IgD-negative memory B cell (primary cell): ENCODE measurements around the gene NCCRP1. TPM values are rescaled to one million over a fixed set of nuclear protein-coding genes. Genes with fewer than 3 reads are reported as not detected.
"Not testable (repeated sequence)": the region's sequence is repeated elsewhere in the genome, so short reads cannot be mapped to it uniquely, and the experiment has no call there.

ENCODE experiments used
- H3K27ac Mint-ChIP-seq, 3 donors: one replicate each; pipeline ENCODE4 v1.8.0; 2020 to 2022; ENCODE audit warnings: mild to moderate bottlenecking in 3 of 3, mixed read lengths in 3 of 3, moderate library complexity in 1 of 3
- H3K27me3 Mint-ChIP-seq: one replicate; pipeline ENCODE4 v1.8.0; 2021; ENCODE audit warnings: mixed read lengths
- H3K36me3 Mint-ChIP-seq: one replicate; pipeline ENCODE4 v1.8.0; 2020; ENCODE audit warnings: mild to moderate bottlenecking, mixed read lengths
- H3K4me1 Mint-ChIP-seq, 3 donors: one replicate each; pipeline ENCODE4 v1.8.0; 2020 to 2022; ENCODE audit warnings: mixed read lengths in 3 of 3, mild to moderate bottlenecking in 1 of 3
- H3K4me3 Mint-ChIP-seq, 4 donors: one replicate each; pipeline ENCODE4 v1.8.0; 2020 to 2022; ENCODE audit warnings: mild to moderate bottlenecking in 4 of 4, mixed read lengths in 4 of 4, moderate library complexity in 3 of 4
- H3K9me3 Mint-ChIP-seq, 3 donors: one replicate each; pipeline ENCODE4 v1.8.0; 2020 to 2021; ENCODE audit warnings: mixed read lengths in 3 of 3, mild to moderate bottlenecking in 1 of 3
- polyA plus RNA-seq: library from polyadenylated mRNA; unstranded; fragments of 300-500 nt; fragmentation: Illumina TruSeq; gene quantifications from one replicate; pipeline ENCODE4 v1.2.3, GENCODE V29; 2021

Gene NCCRP1
- polyA plus RNA-seq, 1 donor from 2014 or later: not detected

GRCh38 chr19:39203372-39204341 lies 6.9 kb downstream of the NCCRP1 start, which contains the start of gene SYCN:
Gene SYCN (minus strand): TSS chr19:39204263. CDS start chr19:39204254, 9 bp downstream.
- Mint-ChIP-seq H3K4me3 (no peak within 1 kb of the TSS), H3K9me3 (no peaks in the 10 kb centered on the region), H3K27me3 (peaks cover 32% of the 10 kb centered on the region), H3K4me1 (peaks cover 0 to 2% (median 0%) of the 10 kb centered on the region in 3 donors), H3K27ac (peak within 1 kb of the TSS in 1 of 3 donors; percentile 67), H3K36me3 (no peaks in the 10 kb centered on the region)

DNA sequence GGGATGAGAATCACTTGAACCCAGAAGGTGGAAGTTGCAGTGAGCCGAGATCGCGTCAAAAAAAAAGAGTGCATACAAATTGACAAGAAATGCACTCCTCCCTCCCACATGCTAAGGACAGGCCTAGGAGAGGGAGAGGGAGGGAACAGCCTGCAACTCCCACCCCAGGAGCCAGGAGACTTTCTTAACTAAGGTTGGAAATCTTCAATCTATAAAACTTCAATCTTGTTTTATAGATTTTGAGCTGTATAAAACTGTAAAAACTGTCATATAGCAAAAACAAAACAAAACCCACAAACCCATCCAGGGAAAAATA lies 8.6 kb downstream of the NCCRP1 start:
- Mint-ChIP-seq H3K27me3 (peaks cover 28% of the 10 kb centered on the region), H3K27ac (no peak overlapping the region), H3K36me3 (no peaks in the 10 kb centered on the region), H3K4me3 (no peak overlapping the region), H3K9me3 (no peaks in the 10 kb centered on the region), H3K4me1 (peaks cover 0 to 2% (median 0%) of the 10 kb centered on the region in 3 donors)

DNA sequence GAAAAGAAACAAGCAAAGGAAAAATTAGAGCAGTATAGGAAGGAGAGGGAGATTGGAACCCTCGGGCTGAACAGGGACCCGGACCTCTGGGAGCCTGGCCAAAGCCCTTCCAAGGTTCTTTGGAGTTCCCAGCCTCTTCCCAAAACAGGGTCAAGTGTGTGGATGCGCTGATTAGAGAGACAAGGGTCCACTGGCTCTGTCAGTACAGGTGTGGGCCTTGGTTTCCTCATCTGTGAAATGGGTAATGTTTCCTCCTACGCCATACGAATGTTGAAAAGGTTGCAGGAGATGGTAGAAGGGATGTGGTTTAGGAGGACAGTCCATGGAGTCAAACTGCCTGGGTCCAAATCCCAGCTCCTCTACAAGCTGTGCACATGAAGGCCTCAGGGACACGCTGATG lies 9.4 kb downstream of the NCCRP1 start:
- H3K27me3 Mint-ChIP-seq: peaks cover 23% of the 10 kb centered on the region
- no peaks in the 10 kb centered on the region for H3K9me3 Mint-ChIP-seq
- peaks cover 0 to 2% (median 0%) of the 10 kb centered on the region in 3 donors for H3K4me1 Mint-ChIP-seq
- H3K27ac Mint-ChIP-seq: no peak overlapping the region
- H3K36me3 Mint-ChIP-seq: no peaks in the 10 kb centered on the region
- H3K4me3 Mint-ChIP-seq: no peak overlapping the region

GRCh38 chr19:39207293-39207836 lies 10.6 kb downstream of the NCCRP1 start:
- Mint-ChIP-seq H3K36me3 (no peaks in the 10 kb centered on the region), H3K9me3 (no peaks in the 10 kb centered on the region), H3K4me3 (no peak overlapping the region), H3K27ac (no peak overlapping the region), H3K4me1 (peaks cover 0 to 2% (median 0%) of the 10 kb centered on the region in 3 donors), H3K27me3 (peaks cover 16% of the 10 kb centered on the region)

DNA sequence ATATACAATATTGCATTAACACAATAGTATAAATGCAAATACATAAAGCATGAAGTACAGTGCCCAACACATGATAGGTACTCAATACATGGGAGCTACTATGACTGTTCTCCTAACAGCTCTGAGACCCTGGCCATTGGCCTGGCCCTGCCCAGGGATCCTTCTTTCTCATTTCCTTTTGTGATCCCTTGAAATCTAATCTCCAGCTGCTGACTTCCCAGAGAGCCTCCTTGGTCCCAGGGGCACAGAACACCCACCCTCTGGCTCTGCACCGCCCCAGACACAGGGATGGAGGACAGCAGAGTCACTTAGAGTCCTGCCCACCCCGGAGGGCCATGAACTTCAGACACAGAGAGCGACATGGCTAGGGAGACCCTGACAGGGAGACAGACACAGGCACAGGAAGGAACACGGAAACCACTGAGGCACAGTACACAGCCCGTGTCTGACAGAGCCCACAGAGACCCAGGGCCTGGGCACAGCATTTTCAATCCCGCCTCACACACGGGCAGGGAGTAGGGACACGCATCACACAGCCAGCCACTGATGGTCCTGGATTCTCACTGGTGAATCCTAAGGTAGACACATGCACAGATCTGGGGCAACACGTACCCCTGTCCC lies 11.5 kb downstream of the NCCRP1 start:
- Mint-ChIP-seq H3K9me3 (no peaks in the 10 kb centered on the region), H3K4me1 (peaks cover 0 to 2% (median 0%) of the 10 kb centered on the region in 3 donors), H3K4me3 (no peak overlapping the region), H3K27me3 (peaks cover 9% of the 10 kb centered on the region), H3K27ac (peak overlapping the region in 1 of 3 donors; percentile 26), H3K36me3 (no peaks in the 10 kb centered on the region)

- Mint-ChIP-seq H3K4me3 (no peak overlapping the region), H3K36me3 (no peaks in the 10 kb centered on the region), H3K27me3 (peaks cover 6% of the 10 kb centered on the region), H3K4me1 (peaks cover 0 to 2% (median 0%) of the 10 kb centered on the region in 3 donors), H3K9me3 (no peaks in the 10 kb centered on the region), H3K27ac (no peak overlapping the region)
Observed at GRCh38 chr19:39209196-39209595, 12.4 kb downstream of the NCCRP1 start.

- H3K27me3 Mint-ChIP-seq: peaks cover under 1% of the 10 kb centered on the region
- H3K9me3 Mint-ChIP-seq: peaks cover 0 to 4% (median under 1%) of the 10 kb centered on the region in 3 donors
- no peaks in the 10 kb centered on the region for H3K36me3 Mint-ChIP-seq
- H3K4me1 Mint-ChIP-seq: peaks cover 0 to 2% (median 0%) of the 10 kb centered on the region in 3 donors
- no peak overlapping the region for H3K4me3 Mint-ChIP-seq
- no peak overlapping the region for H3K27ac Mint-ChIP-seq
Observed at GRCh38 chr19:39211731-39212374, 15.1 kb downstream of the NCCRP1 start.

GRCh38 chr19:39212375-39212742 lies 15.6 kb downstream of the NCCRP1 start:
- H3K4me1 Mint-ChIP-seq: peaks cover 0 to 2% (median 0%) of the 10 kb centered on the region in 3 donors
- H3K4me3 Mint-ChIP-seq: no peak overlapping the region
- H3K27me3 Mint-ChIP-seq: peaks cover 5% of the 10 kb centered on the region
- no peaks in the 10 kb centered on the region for H3K36me3 Mint-ChIP-seq
- peaks cover 0 to 5% (median 4%) of the 10 kb centered on the region in 3 donors for H3K9me3 Mint-ChIP-seq
- no peak overlapping the region for H3K27ac Mint-ChIP-seq

DNA sequence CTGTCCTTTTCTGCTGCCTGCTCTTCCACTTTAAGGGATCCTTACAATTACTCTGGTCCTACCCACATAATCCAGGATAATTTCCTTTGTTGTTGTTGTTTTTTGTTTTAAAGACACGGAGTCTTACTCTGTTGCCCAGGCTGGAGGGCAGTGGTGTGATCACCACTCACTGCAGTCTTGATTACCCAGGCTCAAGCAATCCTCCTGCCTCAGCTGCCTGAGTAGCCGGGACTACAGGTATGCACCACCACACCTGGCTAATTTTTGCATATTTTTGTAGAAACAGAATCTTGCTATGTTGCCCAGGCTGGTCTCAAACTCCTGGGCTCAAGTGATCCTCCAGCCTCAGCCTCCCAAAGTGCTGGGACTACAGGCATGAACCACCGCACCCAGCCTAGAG lies 18.6 kb downstream of the NCCRP1 start:
- peaks cover 11% of the 10 kb centered on the region for H3K27me3 Mint-ChIP-seq
- not testable (repeated sequence) for H3K4me1 Mint-ChIP-seq, H3K27ac Mint-ChIP-seq, H3K9me3 Mint-ChIP-seq, H3K4me3 Mint-ChIP-seq, H3K36me3 Mint-ChIP-seq

- H3K27ac Mint-ChIP-seq: no peak overlapping the region
- H3K9me3 Mint-ChIP-seq: peaks cover 0 to 6% (median 5%) of the 10 kb centered on the region in 3 donors
- H3K27me3 Mint-ChIP-seq: peaks cover 17% of the 10 kb centered on the region
Observed at GRCh38 chr19:39217094-39217493, 20.3 kb downstream of the NCCRP1 start.

DNA sequence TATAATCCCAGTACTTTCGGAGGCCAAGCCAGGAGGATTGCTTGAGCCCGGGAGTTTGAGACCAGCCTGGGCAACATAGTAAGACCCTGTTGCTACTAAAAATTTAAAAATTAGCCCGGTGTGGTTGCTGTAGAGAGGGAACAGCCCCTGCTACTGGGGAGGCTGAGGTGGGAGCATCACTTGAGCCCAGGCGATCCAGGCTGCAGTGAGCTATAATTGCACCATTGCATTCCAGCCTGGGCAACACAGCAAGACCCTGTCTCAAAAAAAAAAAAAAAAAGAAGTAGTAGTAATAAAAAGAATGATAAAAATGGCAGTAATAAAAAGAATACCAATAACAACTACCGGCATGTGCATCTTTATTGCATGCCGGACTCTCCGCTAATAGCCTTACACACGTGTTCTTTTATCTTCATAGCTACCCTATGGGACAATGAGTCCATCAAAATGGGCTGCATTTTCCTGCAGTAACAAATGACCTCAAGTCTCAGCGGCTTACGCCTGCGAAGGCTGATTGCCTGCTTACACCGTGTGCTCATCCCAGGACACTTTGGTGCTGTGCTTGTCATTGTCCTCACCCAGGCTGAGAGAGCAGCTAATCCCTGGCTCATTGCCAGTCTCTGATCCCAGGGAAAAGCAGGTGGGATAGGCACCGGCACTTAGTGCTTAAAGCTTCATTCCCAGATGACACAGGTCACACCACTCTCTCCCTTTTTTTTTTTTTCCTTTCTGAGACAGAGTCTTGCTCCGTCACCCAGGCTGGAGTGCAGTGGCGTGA lies 21.7 kb downstream of the NCCRP1 start:
- Mint-ChIP-seq H3K27ac (no peak overlapping the region), H3K36me3 (peaks cover 3% of the 10 kb centered on the region), H3K27me3 (peaks cover 23% of the 10 kb centered on the region), H3K9me3 (peaks cover 0 to 6% (median 5%) of the 10 kb centered on the region in 3 donors), H3K4me1 (peaks cover 0 to 1% (median 0%) of the 10 kb centered on the region in 3 donors), H3K4me3 (no peak overlapping the region)

More at GRCh38 chr19:39217094-39217493, 20.3 kb downstream of the NCCRP1 start:
- peaks cover 0 to 1% (median 0%) of the 10 kb centered on the region in 3 donors for H3K4me1 Mint-ChIP-seq
- H3K4me3 Mint-ChIP-seq: no peak overlapping the region
- peaks cover 3% of the 10 kb centered on the region for H3K36me3 Mint-ChIP-seq

GRCh38 chr19:39219108-39219507 lies 22.3 kb downstream of the NCCRP1 start:
- H3K9me3 Mint-ChIP-seq, H3K27ac Mint-ChIP-seq, H3K4me3 Mint-ChIP-seq, H3K36me3 Mint-ChIP-seq, H3K4me1 Mint-ChIP-seq: not testable (repeated sequence)
- H3K27me3 Mint-ChIP-seq: peaks cover 29% of the 10 kb centered on the region

GRCh38 chr19:39223703-39224279 lies 27.0 kb downstream of the NCCRP1 start:
- peaks cover 0 to 1% (median 0%) of the 10 kb centered on the region in 3 donors for H3K4me1 Mint-ChIP-seq
- peaks cover 3% of the 10 kb centered on the region for H3K36me3 Mint-ChIP-seq
- H3K27me3 Mint-ChIP-seq: peaks cover 38% of the 10 kb centered on the region
- H3K9me3 Mint-ChIP-seq: peaks cover 0 to 1% (median 0%) of the 10 kb centered on the region in 3 donors
- H3K4me3 Mint-ChIP-seq: no peak overlapping the region
- H3K27ac Mint-ChIP-seq: no peak overlapping the region

GRCh38 chr19:39224910-39225309 lies 28.1 kb downstream of the NCCRP1 start:
- H3K4me3 Mint-ChIP-seq: no peak overlapping the region

More at GRCh38 chr19:39224910-39225309, 28.1 kb downstream of the NCCRP1 start:
- Mint-ChIP-seq H3K27ac (no peak overlapping the region), H3K9me3 (no peaks in the 10 kb centered on the region), H3K4me1 (no peaks in the 10 kb centered on the region), H3K36me3 (no peaks in the 10 kb centered on the region), H3K27me3 (peaks cover 34% of the 10 kb centered on the region)
